Smooth muscle cell (in vitro differentiated cells): ENCODE data around the gene PAM. TPM values are rescaled to one million over a fixed set of nuclear protein-coding genes. Genes with fewer than 3 reads are reported as not detected.

Experiments used
- DNase-seq: peaks from one replicate; lab custom pipeline; 2025; ENCODE audit not compliant: unreplicated experiment; lab: John Stamatoyannopoulos, UW
- H2AFZ ChIP-seq: fragments of 200-600 bp; sonication (generic); 2 replicates; pipeline ENCODE4 v1.6.0; 2016; ENCODE audit warnings: antibody characterized with exemption, low read depth, mild to moderate bottlenecking
- H3F3A ChIP-seq: fragments of 200-600 bp; sonication (generic); 2 replicates; pipeline ENCODE4 v1.6.0; 2017; ENCODE audit warnings: antibody characterized with exemption, low read depth
- H3K27ac ChIP-seq: fragments of 200-600 bp; sonication (generic); 2 replicates; pipeline ENCODE4 v1.5.1; 2016; ENCODE audit warnings: low read depth, mild to moderate bottlenecking
- H3K27me3 ChIP-seq: fragments of 200-600 bp; sonication (generic); 2 replicates; pipeline ENCODE4 v1.6.1; 2016; ENCODE audit warnings: low read depth, mild to moderate bottlenecking
- H3K36me3 ChIP-seq: fragments of 200-600 bp; sonication (generic); 2 replicates; pipeline ENCODE4 v1.5.1; 2016; ENCODE audit warnings: low read depth
- H3K4me1 ChIP-seq: fragments of 200-600 bp; sonication (generic); 2 replicates; pipeline ENCODE4 v1.5.1; 2016; ENCODE audit warnings: low read depth
- H3K4me2 ChIP-seq: fragments of 200-600 bp; sonication (generic); 2 replicates; pipeline ENCODE4 v1.6.0; 2016; ENCODE audit warnings: mild to moderate bottlenecking
- H3K4me3 ChIP-seq: fragments of 200-600 bp; sonication (generic); 2 replicates; pipeline ENCODE4 v1.5.1; 2016; ENCODE audit warnings: mild to moderate bottlenecking
- H3K79me2 ChIP-seq: fragments of 200-600 bp; sonication (generic); 2 replicates; pipeline ENCODE4 v1.6.0; 2016; ENCODE audit warnings: low read depth, mild to moderate bottlenecking
- H3K9ac ChIP-seq: fragments of 200-600 bp; sonication (generic); 2 replicates; pipeline ENCODE4 v1.6.0; 2016; ENCODE audit warnings: low read depth
- H3K9me3 ChIP-seq: fragments of 200-600 bp; sonication (generic); replicated peaks from 2 replicates; pipeline ENCODE4 v1.5.1; 2016; ENCODE audit warnings: low read depth
- H4K20me1 ChIP-seq: fragments of 200-600 bp; sonication (generic); 2 replicates; pipeline ENCODE4 v1.6.0; 2016; ENCODE audit warnings: low read depth
- CTCF ChIP-seq: fragments of 200-600 bp; sonication (generic); IDR thresholded peaks from 2 replicates; pipeline ENCODE4 v1.5.1; 2017; ENCODE audit warnings: borderline replicate concordance, mild to moderate bottlenecking, antibody characterized with exemption; ENCODE audit not compliant: insufficient read depth, poor library complexity, severe bottlenecking
- WGBS: methylation state at CpG from one replicate; pipeline ENCODE4 v1.1.7; 2016; ENCODE audit warnings: low lambda C conversion rate; 5-methylcytosine and 5-hydroxymethylcytosine counted together
- polyA plus RNA-seq: library from polyadenylated mRNA; unstranded; fragments of >200 nt; fragmentation: Nextera tagmentation; extraction: Ambion mirVana; gene quantifications from 2 replicates; pipeline ENCODE4 v1.2.1, GENCODE V29; 2016
- total RNA-seq: library from RNA; depleted of rRNA; stranded (reverse); fragments of >200 nt; gene quantifications from 2 replicates; pipeline ENCODE4 v1.2.3, GENCODE V29; 2014

PAM gene
- total and polyA plus RNA-seq, 2 experiments from 2014 or later: 117 to 155 TPM

- H4K20me1 ChIP-seq: no peaks in the 10 kb centered on the region
- H3K27ac ChIP-seq: no peak overlapping the region
- H3K79me2 ChIP-seq: no peaks in the 10 kb centered on the region
- no peak for TF ChIP-seq CTCF
- H2AFZ ChIP-seq: no peak overlapping the region
- no peak overlapping the region for H3K4me2 ChIP-seq
- H3K4me3 ChIP-seq: no peak overlapping the region
- peaks cover 31% of the 10 kb centered on the region for H3K4me1 ChIP-seq
- no peaks in the 10 kb centered on the region for H3K27me3 ChIP-seq
- H3K36me3 ChIP-seq: peaks cover 12% of the 10 kb centered on the region
- no peaks in the 10 kb centered on the region for H3K9me3 ChIP-seq
- DNase-seq: no peak
- H3F3A ChIP-seq: no peaks in the 10 kb centered on the region
- H3K9ac ChIP-seq: no peak overlapping the region
Measured at GRCh38 chr5:102946414-102946813, 191.3 kb downstream of the PAM start.

GRCh38 chr5:102946971-102947370 is 191.9 kb downstream of the PAM start:
- WGBS: 95% methylated on average over 2 of the region's 2 CpGs
- Histone ChIP-seq H4K20me1 (no peaks in the 10 kb centered on the region), H3K27ac (no peak overlapping the region), H3K9ac (no peak overlapping the region), H3K79me2 (no peaks in the 10 kb centered on the region), H3K4me2 (no peak overlapping the region), H3K4me1 (peaks cover 31% of the 10 kb centered on the region), H3K27me3 (no peaks in the 10 kb centered on the region), H3F3A (no peaks in the 10 kb centered on the region), H3K36me3 (peaks cover 13% of the 10 kb centered on the region), H3K4me3 (no peak overlapping the region), H2AFZ (no peak overlapping the region), H3K9me3 (no peaks in the 10 kb centered on the region)
- TF ChIP-seq CTCF: no peak
- DNase-seq: no peak

DNA sequence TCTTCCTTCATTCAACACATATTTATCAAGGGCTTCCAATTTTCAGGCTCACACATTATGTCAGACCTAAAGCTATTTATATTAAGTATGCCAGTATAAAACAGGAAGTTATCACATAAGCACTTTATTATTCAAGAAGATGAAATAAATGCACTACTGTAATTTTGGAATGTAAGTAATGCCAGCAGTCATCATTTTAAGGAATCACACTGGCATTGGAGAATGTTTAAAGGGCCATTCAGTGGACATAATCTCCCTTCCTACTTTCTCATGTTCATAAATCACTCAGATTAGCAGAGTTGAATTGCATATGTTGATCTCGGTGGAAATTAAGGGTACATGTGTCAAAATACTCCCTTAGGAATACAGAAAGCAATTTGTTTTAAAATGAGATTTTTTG is 200.4 kb downstream of the PAM start:
- Histone ChIP-seq H3K27ac (no peak overlapping the region), H3F3A (peaks cover 15% of the 10 kb centered on the region), H3K4me2 (no peak overlapping the region), H2AFZ (no peak overlapping the region), H3K4me3 (no peak overlapping the region), H3K36me3 (peaks cover 14% of the 10 kb centered on the region), H3K9me3 (no peaks in the 10 kb centered on the region), H3K79me2 (no peaks in the 10 kb centered on the region), H3K9ac (no peak overlapping the region), H3K27me3 (no peaks in the 10 kb centered on the region), H4K20me1 (no peaks in the 10 kb centered on the region), H3K4me1 (peaks cover 9% of the 10 kb centered on the region)
- TF ChIP-seq CTCF: no peak
- DNase-seq: no peak
- 73% methylated on average over 1 of the region's 1 CpG for WGBS

- Histone ChIP-seq H3K4me2 (no peak overlapping the region), H3K27ac (no peak overlapping the region), H3K79me2 (no peaks in the 10 kb centered on the region), H3K9me3 (no peaks in the 10 kb centered on the region), H3K36me3 (peaks cover 8% of the 10 kb centered on the region), H3K9ac (no peak overlapping the region), H3K4me1 (peaks cover 9% of the 10 kb centered on the region), H3K27me3 (no peaks in the 10 kb centered on the region), H2AFZ (no peak overlapping the region), H3F3A (peaks cover 15% of the 10 kb centered on the region), H3K4me3 (no peak overlapping the region), H4K20me1 (no peaks in the 10 kb centered on the region)
- no peak for DNase-seq
- 99% methylated on average over 2 of the region's 2 CpGs for WGBS
- TF ChIP-seq CTCF: no peak
Measured at GRCh38 chr5:102956599-102956998, 201.5 kb downstream of the PAM start.
